Esophagus squamous epithelium (tissue), 5 donors: ENCODE measurements around the gene NAA35. TPM values are rescaled to one million over a fixed set of nuclear protein-coding genes. Genes with fewer than 3 reads are reported as not detected.

ENCODE experiments used
- DNase-seq: peaks from one replicate; lab custom pipeline; 2025; lab: John Stamatoyannopoulos, UW
- H3K27ac ChIP-seq, 4 donors: fragments of 200-600 bp; sonication (generic); one replicate each; pipeline ENCODE4 v1.5.1; 2016 to 2019; ENCODE audit warnings: mild to moderate bottlenecking in 1 of 4
- H3K27me3 ChIP-seq, 4 donors: fragments of 200-600 bp; sonication (generic); 1 replicate in 3 of 4; 2 replicates in 1 of 4; pipeline versions ENCODE4 v1.5.1 to v1.6.0; 2017 to 2021; ENCODE audit warnings: antibody characterized with exemption in 1 of 4
- H3K36me3 ChIP-seq, 3 donors: fragments of 200-600 bp; sonication (generic); one replicate each; pipeline ENCODE4 v1.5.1; 2016 to 2019
- H3K4me1 ChIP-seq, 3 donors: fragments of 200-600 bp; sonication (generic); one replicate each; pipeline ENCODE4 v1.5.1; 2017 to 2019
- H3K4me3 ChIP-seq, 4 donors: fragments of 200-600 bp; sonication (generic); 1 replicate in 3 of 4; 2 replicates in 1 of 4; pipeline ENCODE4 v1.5.1; 2016 to 2019; ENCODE audit warnings: mild to moderate bottlenecking in 2 of 4, moderate library complexity in 1 of 4
- H3K9me3 ChIP-seq, 3 donors: fragments of 200-600 bp; sonication (generic); one replicate each; pipeline ENCODE4 v1.5.1; 2016 to 2019
- POLR2A ChIP-seq, 4 donors: fragments of 450-650 bp; IDR thresholded peaks; one replicate each; pipeline ENCODE4 v1.6.1; 2017; ENCODE audit warnings: antibody characterized with exemption in 4 of 4, mild to moderate bottlenecking in 4 of 4, moderate library complexity in 3 of 4
- WGBS, 2 donors: methylation state at CpG; one replicate each; pipeline ENCODE4 v1.1.5; 2018; 5-methylcytosine and 5-hydroxymethylcytosine counted together
- intact Hi-C: fragments of 100-400 bp; cut with DNase I; formaldehyde crosslinking; loops from one replicate; pipeline ENCODE4 v1.15.0; 2022
- total RNA-seq, 4 donors: library from RNA; depleted of rRNA; stranded (reverse); fragments of >200 nt; gene quantifications; one replicate each; pipeline ENCODE4 v1.1.0, GENCODE V29; 2016
- TF ChIP-seq, protein P1 (sequence below), 6 experiments: fragments of 450-650 bp in 4 of 6; fragments of 200-600 bp in 2 of 6; sonication (generic) in 2 of 6; IDR thresholded peaks; one replicate each; pipeline ENCODE4 v1.5.1; 2016 to 2019; ENCODE audit warnings: antibody characterized with exemption in 6 of 6, mild to moderate bottlenecking in 4 of 6, moderate library complexity in 4 of 6
- donor health status: DM: yes; HTN: yes; CAD: no.

The NAA35 gene
- total RNA-seq, 4 donors from 2014 or later, result 12.1 to 20.8 (median 19.9) TPM

DNA sequence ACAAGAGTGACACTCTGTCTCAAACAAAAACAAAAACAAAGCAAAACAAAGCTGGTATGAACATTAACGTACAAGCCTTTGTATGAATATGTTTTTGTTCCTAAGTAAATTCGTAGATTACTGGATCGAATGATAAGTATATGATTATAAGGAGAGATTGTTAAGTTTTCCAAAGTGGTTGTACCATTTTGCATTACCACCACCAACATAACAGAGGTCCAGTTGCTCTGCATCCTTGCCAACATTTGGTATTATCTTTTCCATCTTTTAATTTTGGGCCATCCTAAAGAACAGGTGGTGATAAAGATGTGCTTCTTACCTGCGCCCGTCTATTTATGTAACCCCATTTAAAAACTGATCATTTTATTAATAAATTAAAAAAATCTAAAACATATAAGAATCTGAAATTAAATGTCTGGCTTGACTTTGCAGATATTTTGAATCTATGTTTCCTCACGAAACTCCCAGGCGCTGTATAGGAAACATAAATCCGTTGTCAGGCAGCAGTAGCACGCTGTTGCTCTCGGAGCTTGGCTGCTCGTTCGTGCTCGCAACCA, 593 bp upstream of the NAA35 start:
- peak in 2 of 4 donors; percentile 58 to 60 for TF ChIP-seq POLR2A (IDR thresholded peaks at IDR 0.05)
- TF ChIP-seq, protein P1, sequence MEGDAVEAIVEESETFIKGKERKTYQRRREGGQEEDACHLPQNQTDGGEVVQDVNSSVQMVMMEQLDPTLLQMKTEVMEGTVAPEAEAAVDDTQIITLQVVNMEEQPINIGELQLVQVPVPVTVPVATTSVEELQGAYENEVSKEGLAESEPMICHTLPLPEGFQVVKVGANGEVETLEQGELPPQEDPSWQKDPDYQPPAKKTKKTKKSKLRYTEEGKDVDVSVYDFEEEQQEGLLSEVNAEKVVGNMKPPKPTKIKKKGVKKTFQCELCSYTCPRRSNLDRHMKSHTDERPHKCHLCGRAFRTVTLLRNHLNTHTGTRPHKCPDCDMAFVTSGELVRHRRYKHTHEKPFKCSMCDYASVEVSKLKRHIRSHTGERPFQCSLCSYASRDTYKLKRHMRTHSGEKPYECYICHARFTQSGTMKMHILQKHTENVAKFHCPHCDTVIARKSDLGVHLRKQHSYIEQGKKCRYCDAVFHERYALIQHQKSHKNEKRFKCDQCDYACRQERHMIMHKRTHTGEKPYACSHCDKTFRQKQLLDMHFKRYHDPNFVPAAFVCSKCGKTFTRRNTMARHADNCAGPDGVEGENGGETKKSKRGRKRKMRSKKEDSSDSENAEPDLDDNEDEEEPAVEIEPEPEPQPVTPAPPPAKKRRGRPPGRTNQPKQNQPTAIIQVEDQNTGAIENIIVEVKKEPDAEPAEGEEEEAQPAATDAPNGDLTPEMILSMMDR (IDR thresholded peaks at IDR 0.05), result no peak
- peaks cover 10 to 54% (median 11%) of the 10 kb centered on the region in 3 donors for H3K4me1 ChIP-seq
- peaks cover 0 to 29% (median 0%) of the 10 kb centered on the region in 3 donors for H3K36me3 ChIP-seq
- whole genome bisulfite sequencing, 2 donors, result 20 to 21% methylated on average over 13 of the region's 13 CpGs
- intact Hi-C loops, result no loop called here
- H3K4me3 ChIP-seq, result peak overlapping the region; percentile 69 to 91 (median 86)
- H3K27ac ChIP-seq, result peak overlapping the region; percentile 79 to 96 (median 94)
- DNase-seq, result no peak
- no peaks in the 10 kb centered on the region for H3K9me3 ChIP-seq
- H3K27me3 ChIP-seq, result no peaks in the 10 kb centered on the region

DNA sequence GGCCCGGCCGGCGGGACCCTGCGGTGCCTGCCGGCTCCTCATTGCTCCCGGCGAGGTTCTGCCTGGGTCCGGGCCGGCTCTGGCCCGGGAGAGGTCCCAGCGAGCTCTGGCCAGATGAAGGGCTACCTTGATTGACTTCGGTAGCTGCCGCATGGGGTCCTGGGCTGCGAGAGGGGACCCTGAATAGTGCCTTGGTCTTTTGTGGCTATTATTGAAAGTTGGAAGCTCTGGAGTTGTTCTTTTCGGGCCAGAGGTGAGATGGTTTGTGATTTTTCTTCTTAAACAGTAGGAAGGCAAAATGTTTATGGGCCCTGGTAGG, 635 bp downstream of the NAA35 start:
- DNase-seq, result no peak

GRCh38 chr9:85941966-85942912, 1.3 kb downstream of the NAA35 start:
- TF ChIP-seq, protein P1 (IDR thresholded peaks at IDR 0.05), result no peak
- no peak for TF ChIP-seq POLR2A (IDR thresholded peaks at IDR 0.05)
- Histone ChIP-seq H3K4me1 (peaks cover 10 to 56% (median 11%) of the 10 kb centered on the region in 3 donors), H3K27ac (peak overlapping the region; percentile 88 to 96 (median 94)), H3K36me3 (peaks cover 0 to 48% (median 3%) of the 10 kb centered on the region in 3 donors), H3K27me3 (no peaks in the 10 kb centered on the region), H3K9me3 (no peaks in the 10 kb centered on the region), H3K4me3 (peak overlapping the region; percentile 69 to 91 (median 86))
- intact Hi-C loops, result no loop called here
- DNase-seq, result no peak
- WGBS, 2 donors, result 39 to 40% methylated on average over 8 of the region's 8 CpGs

More for the DNA sequence above, 635 bp downstream of the NAA35 start:
- H3K4me1 ChIP-seq, result peaks cover 10 to 59% (median 11%) of the 10 kb centered on the region in 3 donors
- H3K27ac ChIP-seq, result peak overlapping the region; percentile 88 to 96 (median 94)
- intact Hi-C loops, result no loop called here
- TF ChIP-seq, protein P1 (IDR thresholded peaks at IDR 0.05), result no peak
- no peak for TF ChIP-seq POLR2A (IDR thresholded peaks at IDR 0.05)
- H3K36me3 ChIP-seq, result peaks cover 0 to 41% (median 3%) of the 10 kb centered on the region in 3 donors
- 0% methylated on average over 3 to 4 of the region's 15 CpGs for WGBS, 2 donors
- H3K9me3 ChIP-seq, result no peaks in the 10 kb centered on the region
- no peaks in the 10 kb centered on the region for H3K27me3 ChIP-seq
- peak overlapping the region; percentile 69 to 91 (median 86) for H3K4me3 ChIP-seq

- Histone ChIP-seq H3K27me3 (no peaks in the 10 kb centered on the region), H3K4me1 (peaks cover 10 to 49% (median 11%) of the 10 kb centered on the region in 3 donors), H3K4me3 (no peak overlapping the region), H3K27ac (peak overlapping the region in 2 of 4 donors; percentile 21 to 96), H3K36me3 (peaks cover 0 to 56% (median 3%) of the 10 kb centered on the region in 3 donors), H3K9me3 (no peaks in the 10 kb centered on the region)
- intact Hi-C loops, result no loop called here
- TF ChIP-seq, protein P1 (IDR thresholded peaks at IDR 0.05), result no peak
- no peak for TF ChIP-seq POLR2A (IDR thresholded peaks at IDR 0.05)
- 40 to 46% methylated on average over 3 of the region's 3 CpGs for WGBS, 2 donors
- DNase-seq, result no peak
Measured at GRCh38 chr9:85942913-85943709, 2.2 kb downstream of the NAA35 start.
